Sigmoid colon (tissue), 4 donors: ENCODE results near the gene OPRL1.

Experiments used
- EP300 ChIP-seq, 4 donors: sonication (generic); formaldehyde crosslinking; IDR thresholded peaks; one replicate each; pipeline ENCODE4 v1.6.1; 2017; ENCODE audit warnings: antibody characterized with exemption in 4 of 4
- POLR2A ChIP-seq, 2 donors: fragments of 450-650 bp; IDR thresholded peaks; one replicate each; pipeline ENCODE4 v1.6.1; 2016; ENCODE audit warnings: antibody characterized with exemption in 2 of 2, mild to moderate bottlenecking in 2 of 2, moderate library complexity in 2 of 2
- POLR2AphosphoS5 ChIP-seq, 4 donors: sonication (generic); formaldehyde crosslinking; IDR thresholded peaks; one replicate each; pipeline ENCODE4 v1.6.1; 2017; ENCODE audit warnings: antibody characterized with exemption in 4 of 4
- TF ChIP-seq, protein P1 (sequence below), 4 experiments: fragments of 450-650 bp in 3 of 4; fragments of 200-600 bp in 1 of 4; IDR thresholded peaks; one replicate each; pipeline ENCODE4 v1.5.1; 2016 to 2019; ENCODE audit warnings: antibody characterized with exemption in 4 of 4, mild to moderate bottlenecking in 3 of 4, moderate library complexity in 2 of 4

DNA sequence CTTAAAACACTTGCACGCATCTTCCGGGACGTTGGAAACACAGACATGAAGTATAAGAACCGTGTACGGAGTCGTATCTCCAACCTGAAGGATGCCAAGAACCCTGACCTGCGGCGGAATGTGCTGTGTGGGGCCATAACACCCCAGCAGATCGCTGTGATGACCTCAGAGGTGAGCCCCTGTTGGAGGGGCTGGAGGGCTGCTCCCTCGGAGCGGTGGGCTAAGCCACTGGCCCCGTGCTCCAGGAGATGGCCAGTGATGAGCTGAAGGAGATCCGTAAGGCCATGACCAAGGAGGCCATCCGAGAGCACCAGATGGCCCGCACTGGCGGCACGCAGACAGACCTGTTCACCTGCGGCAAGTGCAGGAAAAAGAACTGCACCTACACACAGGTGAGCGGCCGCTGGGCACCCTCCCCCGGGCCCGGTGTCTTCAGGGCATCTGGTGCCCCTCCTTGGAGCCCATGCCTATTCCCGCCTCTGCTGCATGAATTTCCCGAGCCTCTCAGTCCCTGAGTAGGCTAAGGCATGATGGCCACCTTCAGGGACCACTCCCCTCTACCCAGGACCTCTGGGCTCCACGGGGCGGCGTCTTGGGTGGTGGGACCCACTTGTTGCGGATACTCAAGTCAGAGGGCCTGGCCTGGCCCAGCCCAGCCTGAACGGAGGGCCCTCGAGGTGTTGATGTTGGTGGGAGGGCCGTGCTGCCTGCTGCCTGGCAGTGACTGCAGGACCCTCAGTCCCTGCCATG lies 9.5 kb upstream of the OPRL1 start:
- TF ChIP-seq POLR2A (IDR thresholded peaks at IDR 0.05), result no peak
- no peak for TF ChIP-seq POLR2AphosphoS5 (IDR thresholded peaks at IDR 0.05)
- TF ChIP-seq, protein P1, sequence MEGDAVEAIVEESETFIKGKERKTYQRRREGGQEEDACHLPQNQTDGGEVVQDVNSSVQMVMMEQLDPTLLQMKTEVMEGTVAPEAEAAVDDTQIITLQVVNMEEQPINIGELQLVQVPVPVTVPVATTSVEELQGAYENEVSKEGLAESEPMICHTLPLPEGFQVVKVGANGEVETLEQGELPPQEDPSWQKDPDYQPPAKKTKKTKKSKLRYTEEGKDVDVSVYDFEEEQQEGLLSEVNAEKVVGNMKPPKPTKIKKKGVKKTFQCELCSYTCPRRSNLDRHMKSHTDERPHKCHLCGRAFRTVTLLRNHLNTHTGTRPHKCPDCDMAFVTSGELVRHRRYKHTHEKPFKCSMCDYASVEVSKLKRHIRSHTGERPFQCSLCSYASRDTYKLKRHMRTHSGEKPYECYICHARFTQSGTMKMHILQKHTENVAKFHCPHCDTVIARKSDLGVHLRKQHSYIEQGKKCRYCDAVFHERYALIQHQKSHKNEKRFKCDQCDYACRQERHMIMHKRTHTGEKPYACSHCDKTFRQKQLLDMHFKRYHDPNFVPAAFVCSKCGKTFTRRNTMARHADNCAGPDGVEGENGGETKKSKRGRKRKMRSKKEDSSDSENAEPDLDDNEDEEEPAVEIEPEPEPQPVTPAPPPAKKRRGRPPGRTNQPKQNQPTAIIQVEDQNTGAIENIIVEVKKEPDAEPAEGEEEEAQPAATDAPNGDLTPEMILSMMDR (IDR thresholded peaks at IDR 0.05), result no peak
- no peak for TF ChIP-seq EP300 (IDR thresholded peaks at IDR 0.05)
